ENCODE results near the gene GMNN.
A peak's percentile ranks its signal among the peaks of the same experiment; 100 is the strongest.
"Not testable (repeated sequence)": the region's sequence is repeated elsewhere in the genome, so short reads cannot be mapped to it uniquely, and the experiment has no call there.

GMNN gene

DNA sequence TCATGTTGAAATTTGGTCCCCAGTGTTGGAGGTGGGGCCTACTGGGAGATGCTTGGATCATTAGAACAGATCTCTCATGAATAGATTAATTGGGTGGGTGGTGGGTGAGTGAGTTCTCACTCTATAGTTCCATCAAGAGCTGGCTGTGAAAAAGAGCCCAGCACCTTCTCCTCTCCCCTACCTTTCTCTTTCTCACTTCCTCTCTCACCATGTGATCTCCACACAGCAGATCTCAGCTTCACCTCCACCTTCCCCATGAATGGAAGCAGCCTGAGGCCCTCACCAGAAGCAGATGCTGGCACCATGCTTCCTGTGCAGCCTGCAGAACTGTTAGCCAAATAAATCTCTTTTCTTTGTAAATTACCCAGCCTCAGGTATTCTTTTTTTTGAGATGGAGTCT lies 12.9 kb upstream of the GMNN start:
- peak overlapping the region; percentile 46; the same call in 1 of the 2 replicates for H2AFZ ChIP-seq (ENCODE audit: low read length)
- H3K9me2 ChIP-seq (replicated peaks; ENCODE audit: low read depth, low read length) = no peaks in the 10 kb centered on the region

DNA sequence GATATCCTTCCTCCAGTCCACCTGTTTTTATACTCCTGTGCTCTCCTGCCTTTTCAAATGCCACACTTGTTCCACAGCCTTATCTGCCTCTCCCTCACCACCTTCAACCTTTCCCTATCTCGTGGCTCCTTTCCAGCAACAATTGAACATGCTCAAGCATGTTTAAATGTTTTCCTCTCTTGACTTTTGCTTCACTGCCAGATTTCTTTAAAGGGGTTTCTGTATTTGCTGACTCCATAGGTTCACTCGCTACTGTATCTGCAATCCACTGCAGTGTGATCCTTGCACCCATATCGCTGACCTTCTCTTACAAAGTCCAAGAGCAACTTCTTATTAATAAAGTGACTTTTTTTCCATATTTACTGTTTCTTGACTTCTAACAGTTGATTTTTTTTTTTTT lies 11.2 kb upstream of the GMNN start:
- H3K9ac ChIP-seq (ENCODE audit: low read depth, low read length, poor library complexity, severe bottlenecking) = no peak overlapping the region
- no peak for TF ChIP-seq EZH2phosphoT487 (IDR thresholded peaks at IDR 0.05; ENCODE audit: borderline replicate concordance)
- TF ChIP-seq, protein P1, sequence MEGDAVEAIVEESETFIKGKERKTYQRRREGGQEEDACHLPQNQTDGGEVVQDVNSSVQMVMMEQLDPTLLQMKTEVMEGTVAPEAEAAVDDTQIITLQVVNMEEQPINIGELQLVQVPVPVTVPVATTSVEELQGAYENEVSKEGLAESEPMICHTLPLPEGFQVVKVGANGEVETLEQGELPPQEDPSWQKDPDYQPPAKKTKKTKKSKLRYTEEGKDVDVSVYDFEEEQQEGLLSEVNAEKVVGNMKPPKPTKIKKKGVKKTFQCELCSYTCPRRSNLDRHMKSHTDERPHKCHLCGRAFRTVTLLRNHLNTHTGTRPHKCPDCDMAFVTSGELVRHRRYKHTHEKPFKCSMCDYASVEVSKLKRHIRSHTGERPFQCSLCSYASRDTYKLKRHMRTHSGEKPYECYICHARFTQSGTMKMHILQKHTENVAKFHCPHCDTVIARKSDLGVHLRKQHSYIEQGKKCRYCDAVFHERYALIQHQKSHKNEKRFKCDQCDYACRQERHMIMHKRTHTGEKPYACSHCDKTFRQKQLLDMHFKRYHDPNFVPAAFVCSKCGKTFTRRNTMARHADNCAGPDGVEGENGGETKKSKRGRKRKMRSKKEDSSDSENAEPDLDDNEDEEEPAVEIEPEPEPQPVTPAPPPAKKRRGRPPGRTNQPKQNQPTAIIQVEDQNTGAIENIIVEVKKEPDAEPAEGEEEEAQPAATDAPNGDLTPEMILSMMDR (conservative IDR thresholded peaks at IDR 0.05; ENCODE audit: low read length) = no peak

More for the DNA sequence above, 12.9 kb upstream of the GMNN start:
- no peaks in the 10 kb centered on the region for H3K79me2 ChIP-seq (ENCODE audit: insufficient read depth, low read length)
- H3K27me3 ChIP-seq (ENCODE audit: insufficient read depth, low read length, poor library complexity, severe bottlenecking) = no peaks in the 10 kb centered on the region
- no peak overlapping the region for H3K4me2 ChIP-seq (ENCODE audit: low read depth, low read length, poor library complexity, severe bottlenecking)
- no peak overlapping the region for H3K4me3 ChIP-seq (ENCODE audit: low read length, poor library complexity, severe bottlenecking)
- H3K36me3 ChIP-seq (ENCODE audit: insufficient read depth, low read length) = no peaks in the 10 kb centered on the region
- no peaks in the 10 kb centered on the region for H3K4me1 ChIP-seq (ENCODE audit: insufficient read depth, low read length, poor library complexity, severe bottlenecking)
- TF ChIP-seq, protein P1 (conservative IDR thresholded peaks at IDR 0.05; ENCODE audit: low read length) = no peak
- no peak for TF ChIP-seq EZH2phosphoT487 (IDR thresholded peaks at IDR 0.05; ENCODE audit: borderline replicate concordance)
- H3K9ac ChIP-seq (ENCODE audit: low read depth, low read length, poor library complexity, severe bottlenecking) = no peak overlapping the region
- no peaks in the 10 kb centered on the region for H3K9me3 ChIP-seq (ENCODE audit: insufficient read depth, low read depth, low read length)
- no peaks in the 10 kb centered on the region for H4K20me1 ChIP-seq (ENCODE audit: insufficient read depth, low read length, poor library complexity, severe bottlenecking)
- H3F3A ChIP-seq (ENCODE audit: low read depth) = no peaks in the 10 kb centered on the region

DNA sequence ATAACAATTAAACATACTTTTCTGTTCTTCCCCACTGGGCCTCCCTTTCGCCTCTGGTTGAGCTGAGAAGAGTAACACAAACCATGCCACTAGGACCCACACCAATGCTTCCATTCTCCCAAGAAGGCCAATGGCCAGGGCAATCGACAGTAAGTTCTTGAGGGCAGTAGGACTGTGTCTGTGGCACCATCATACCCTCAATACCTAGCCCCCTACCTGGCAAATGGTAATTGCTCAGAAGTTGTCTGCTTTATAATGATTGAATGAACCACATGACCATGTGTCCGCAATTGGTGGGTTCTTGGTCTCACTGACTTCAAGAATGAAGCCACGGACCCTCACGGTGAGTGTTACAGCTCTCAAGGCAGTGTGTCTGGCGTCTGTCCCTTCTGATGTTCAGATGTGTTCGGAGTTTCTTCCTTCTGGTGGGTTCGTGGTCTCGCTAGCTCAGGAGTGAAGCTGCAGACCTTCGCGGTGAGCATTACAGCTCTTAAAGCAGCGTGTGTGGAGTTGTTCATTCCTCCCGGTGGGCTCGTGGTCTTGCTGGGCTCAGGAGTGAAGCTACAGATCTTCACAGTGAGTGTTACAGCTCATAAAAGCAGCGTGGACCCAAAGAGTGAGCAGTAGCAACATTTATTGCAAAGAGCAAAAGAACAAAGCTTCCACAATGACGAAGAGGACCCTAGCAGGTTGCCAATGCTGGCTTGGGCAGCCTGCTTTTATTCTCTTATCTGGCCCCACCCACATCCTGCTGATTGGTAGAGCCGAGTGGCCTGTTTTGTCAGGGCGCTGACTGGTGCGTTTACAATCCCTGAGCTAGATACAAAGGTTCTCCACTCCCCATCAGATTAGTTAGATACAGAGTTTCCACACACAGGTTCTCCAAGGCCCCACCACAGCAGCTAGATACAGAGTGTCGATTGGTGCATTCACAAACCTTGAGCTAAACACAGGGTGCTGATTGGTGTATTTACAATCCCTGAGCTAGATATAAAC lies 9.6 kb upstream of the GMNN start:
- not testable (repeated sequence) for H2AFZ ChIP-seq (ENCODE audit: low read length); H3K4me2 ChIP-seq (ENCODE audit: low read depth, low read length, poor library complexity, severe bottlenecking); H3K4me3 ChIP-seq (ENCODE audit: low read length, poor library complexity, severe bottlenecking); H3K27me3 ChIP-seq (ENCODE audit: insufficient read depth, low read length, poor library complexity, severe bottlenecking); H4K20me1 ChIP-seq (ENCODE audit: insufficient read depth, low read length, poor library complexity, severe bottlenecking); H3K9ac ChIP-seq (ENCODE audit: low read depth, low read length, poor library complexity, severe bottlenecking); H3K9me2 ChIP-seq (replicated peaks; ENCODE audit: low read depth, low read length); H3K36me3 ChIP-seq (ENCODE audit: insufficient read depth, low read length); H3K79me2 ChIP-seq (ENCODE audit: insufficient read depth, low read length); H3F3A ChIP-seq (ENCODE audit: low read depth); H3K9me3 ChIP-seq (ENCODE audit: insufficient read depth, low read depth, low read length); H3K4me1 ChIP-seq (ENCODE audit: insufficient read depth, low read length, poor library complexity, severe bottlenecking)

More for the DNA sequence above, 11.2 kb upstream of the GMNN start:
- no peaks in the 10 kb centered on the region for H3K36me3 ChIP-seq (ENCODE audit: insufficient read depth, low read length)
- no peak overlapping the region for H3K4me3 ChIP-seq (ENCODE audit: low read length, poor library complexity, severe bottlenecking)
- H3K9me2 ChIP-seq (replicated peaks; ENCODE audit: low read depth, low read length) = no peaks in the 10 kb centered on the region
- no peaks in the 10 kb centered on the region for H4K20me1 ChIP-seq (ENCODE audit: insufficient read depth, low read length, poor library complexity, severe bottlenecking)
- H3F3A ChIP-seq (ENCODE audit: low read depth) = no peaks in the 10 kb centered on the region
- H2AFZ ChIP-seq (ENCODE audit: low read length) = no peak overlapping the region
- no peaks in the 10 kb centered on the region for H3K27me3 ChIP-seq (ENCODE audit: insufficient read depth, low read length, poor library complexity, severe bottlenecking)
- no peaks in the 10 kb centered on the region for H3K79me2 ChIP-seq (ENCODE audit: insufficient read depth, low read length)
- no peaks in the 10 kb centered on the region for H3K4me1 ChIP-seq (ENCODE audit: insufficient read depth, low read length, poor library complexity, severe bottlenecking)
- no peaks in the 10 kb centered on the region for H3K9me3 ChIP-seq (ENCODE audit: insufficient read depth, low read depth, low read length)
- no peak overlapping the region for H3K4me2 ChIP-seq (ENCODE audit: low read depth, low read length, poor library complexity, severe bottlenecking)

DNA sequence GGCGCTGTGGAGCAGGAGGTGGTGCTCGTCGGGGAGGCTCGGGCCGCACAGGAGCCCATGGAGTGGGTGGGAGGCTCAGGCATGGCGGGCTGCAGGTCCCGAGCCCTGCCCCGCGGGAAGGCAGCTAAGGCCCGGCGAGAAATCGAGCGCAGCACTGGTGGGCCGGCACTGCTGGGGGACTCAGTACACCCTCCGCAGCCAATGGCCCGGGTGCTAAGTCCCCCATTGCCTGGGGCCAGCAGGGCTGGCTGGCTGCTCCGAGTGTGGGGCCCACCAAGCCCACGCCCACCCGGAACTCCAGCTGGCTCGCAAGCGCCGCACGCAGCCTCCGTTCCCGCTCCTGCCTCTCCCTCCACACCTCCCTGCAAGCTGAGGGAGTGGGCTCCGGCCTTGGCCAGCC lies 8.8 kb upstream of the GMNN start:
- H2AFZ ChIP-seq (ENCODE audit: low read length); H4K20me1 ChIP-seq (ENCODE audit: insufficient read depth, low read length, poor library complexity, severe bottlenecking); H3K4me3 ChIP-seq (ENCODE audit: low read length, poor library complexity, severe bottlenecking); H3K4me1 ChIP-seq (ENCODE audit: insufficient read depth, low read length, poor library complexity, severe bottlenecking); H3K36me3 ChIP-seq (ENCODE audit: insufficient read depth, low read length); H3K9me2 ChIP-seq (replicated peaks; ENCODE audit: low read depth, low read length); H3F3A ChIP-seq (ENCODE audit: low read depth); H3K9me3 ChIP-seq (ENCODE audit: insufficient read depth, low read depth, low read length); H3K79me2 ChIP-seq (ENCODE audit: insufficient read depth, low read length); H3K4me2 ChIP-seq (ENCODE audit: low read depth, low read length, poor library complexity, severe bottlenecking); H3K27me3 ChIP-seq (ENCODE audit: insufficient read depth, low read length, poor library complexity, severe bottlenecking); H3K9ac ChIP-seq (ENCODE audit: low read depth, low read length, poor library complexity, severe bottlenecking): not testable (repeated sequence)

Data from Loucy (cell line).